GM08714 (cell line): ENCODE data around the gene OBSCN.

Source experiments
- H3K4me3 ChIP-seq: fragments of 200-500 bp; sonication (Bioruptor generic); 2 replicates; pipeline ENCODE4 v1.5.1; 2014; ENCODE audit warnings: mild to moderate bottlenecking, low read length, inconsistent platforms
- ZNF274 ChIP-seq: IDR thresholded peaks from 2 replicates; pipeline ENCODE4 v1.6.1; 2012; ENCODE audit warnings: mild to moderate bottlenecking, low read depth, low read length

Gene OBSCN

GRCh38 chr1:228272331-228272791 is 64.5 kb downstream of the OBSCN start:
- no peak for TF ChIP-seq ZNF274
- H3K4me3 ChIP-seq = no peak overlapping the region

DNA sequence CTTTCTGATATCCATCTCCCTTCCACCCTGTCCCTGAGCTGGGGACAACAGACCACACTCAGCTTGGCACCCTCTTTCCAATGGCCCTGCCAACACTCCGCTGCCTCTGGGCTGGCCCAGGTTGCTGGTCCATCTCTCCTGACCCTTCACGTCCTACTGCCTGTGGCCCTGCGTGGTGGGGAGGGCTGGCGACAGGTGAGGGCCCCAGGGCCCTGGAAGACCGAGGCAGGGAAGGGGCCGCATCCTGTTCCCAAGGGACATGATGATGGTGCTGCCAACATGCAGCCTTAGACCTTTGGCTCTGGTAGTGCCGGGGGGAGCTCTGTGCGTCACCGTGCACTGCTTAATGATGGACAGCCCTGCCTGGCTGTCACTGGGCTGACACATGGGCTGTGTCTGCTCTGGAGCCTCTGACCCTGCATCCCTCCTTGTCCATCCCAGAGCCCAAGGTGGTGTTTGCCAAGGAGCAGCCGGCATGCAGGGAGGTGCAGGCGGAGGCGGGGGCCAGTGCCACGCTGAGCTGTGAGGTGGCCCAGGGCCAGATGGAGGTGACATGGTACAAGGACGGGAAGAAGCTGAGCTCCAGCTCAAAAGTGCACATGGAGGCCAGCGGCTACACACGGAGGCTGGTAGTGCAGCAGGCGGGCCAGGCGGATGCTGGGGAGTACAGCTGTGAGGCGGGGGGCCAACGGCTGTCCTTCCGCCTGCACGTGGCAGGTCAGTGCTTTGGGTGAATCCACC is 65.2 kb downstream of the OBSCN start:
- TF ChIP-seq ZNF274 = no peak
- no peak overlapping the region for H3K4me3 ChIP-seq

- H3K4me3 ChIP-seq = no peak overlapping the region
- TF ChIP-seq ZNF274 = no peak
Observed at GRCh38 chr1:228273720-228274451, 66.0 kb downstream of the OBSCN start.

GRCh38 chr1:228274452-228275178 is 66.8 kb downstream of the OBSCN start:
- H3K4me3 ChIP-seq = no peak overlapping the region
- no peak for TF ChIP-seq ZNF274

- TF ChIP-seq ZNF274 = no peak
- H3K4me3 ChIP-seq = no peak overlapping the region
Observed at GRCh38 chr1:228275179-228275429, 67.3 kb downstream of the OBSCN start.

- peak overlapping the region; percentile 33; the same call in 1 of the 2 replicates for H3K4me3 ChIP-seq
- no peak for TF ChIP-seq ZNF274
Observed at GRCh38 chr1:228275430-228276173, 67.8 kb downstream of the OBSCN start.

DNA sequence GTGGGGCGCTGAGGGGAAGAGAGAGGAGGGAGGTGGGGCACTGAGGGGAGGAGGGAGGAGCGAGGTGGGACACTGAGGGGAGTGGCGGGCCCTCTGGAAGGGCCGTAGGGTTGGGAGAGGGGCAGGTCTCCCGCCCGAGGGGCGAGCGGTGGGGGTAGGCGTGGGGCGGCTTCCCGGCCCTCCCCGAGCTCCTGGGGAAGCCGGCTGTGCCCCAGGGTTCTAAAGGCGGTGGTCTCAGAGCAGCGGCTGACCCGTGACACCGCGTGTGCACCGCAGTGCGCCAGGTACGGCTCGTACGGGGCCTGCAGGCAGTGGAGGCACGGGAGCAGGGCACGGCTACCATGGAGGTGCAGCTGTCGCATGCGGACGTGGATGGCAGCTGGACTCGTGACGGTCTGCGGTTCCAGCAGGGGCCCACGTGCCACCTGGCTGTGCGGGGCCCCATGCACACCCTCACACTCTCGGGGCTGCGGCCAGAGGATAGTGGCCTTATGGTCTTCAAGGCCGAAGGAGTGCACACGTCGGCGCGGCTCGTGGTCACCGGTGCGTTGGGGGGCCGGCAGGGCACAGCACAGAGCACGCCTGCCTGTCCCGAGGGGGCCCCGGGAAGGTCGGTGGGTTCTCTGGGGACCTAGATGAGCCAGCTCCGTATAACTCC is 68.5 kb downstream of the OBSCN start:
- peak overlapping the region; percentile 16; the same call in 1 of the 2 replicates for H3K4me3 ChIP-seq
- TF ChIP-seq ZNF274 = no peak

GRCh38 chr1:228276901-228277490 is 69.2 kb downstream of the OBSCN start:
- no peak overlapping the region for H3K4me3 ChIP-seq
- no peak for TF ChIP-seq ZNF274

DNA sequence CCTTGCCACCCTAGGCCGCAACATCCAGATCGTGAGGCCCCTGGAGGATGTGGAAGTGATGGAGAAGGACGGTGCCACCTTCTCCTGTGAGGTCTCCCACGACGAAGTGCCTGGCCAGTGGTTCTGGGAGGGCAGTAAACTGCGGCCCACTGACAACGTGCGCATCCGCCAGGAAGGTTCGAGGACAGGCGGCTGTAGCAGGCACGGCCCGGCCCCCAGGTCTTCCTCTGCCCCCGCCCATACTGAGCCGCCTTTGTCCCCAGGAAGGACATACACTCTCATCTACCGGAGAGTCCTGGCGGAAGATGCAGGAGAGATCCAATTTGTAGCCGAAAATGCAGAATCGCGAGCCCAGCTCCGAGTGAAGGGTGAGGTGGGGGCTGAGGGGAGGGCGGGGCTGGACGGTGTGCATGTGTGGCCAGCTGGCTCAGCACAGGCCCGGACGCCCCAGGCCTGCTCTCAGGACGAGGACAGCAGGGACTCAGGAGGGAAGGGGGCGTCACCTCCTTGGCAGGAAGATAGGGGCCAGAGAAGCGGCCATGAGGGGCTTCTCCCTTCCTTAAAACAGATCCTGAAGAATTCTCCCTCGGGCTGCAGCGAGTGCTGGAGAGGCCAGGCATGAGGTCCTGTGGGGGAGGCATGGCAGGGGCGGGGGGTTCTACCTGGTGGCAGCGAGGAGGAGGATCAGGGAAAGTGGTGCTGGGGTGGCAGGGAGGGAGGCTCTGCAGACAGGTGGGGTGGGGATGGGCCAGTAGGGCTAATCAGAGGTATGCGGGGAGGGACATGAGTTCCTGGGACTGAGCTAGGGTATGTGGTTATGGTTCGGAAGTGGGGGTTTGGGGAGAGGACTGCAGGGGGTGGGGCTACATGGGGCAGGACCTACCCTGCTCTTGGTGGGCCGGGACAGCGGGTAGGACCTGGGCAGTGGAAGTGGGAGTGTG is 69.9 kb downstream of the OBSCN start:
- no peak for TF ChIP-seq ZNF274
- no peak overlapping the region for H3K4me3 ChIP-seq

DNA sequence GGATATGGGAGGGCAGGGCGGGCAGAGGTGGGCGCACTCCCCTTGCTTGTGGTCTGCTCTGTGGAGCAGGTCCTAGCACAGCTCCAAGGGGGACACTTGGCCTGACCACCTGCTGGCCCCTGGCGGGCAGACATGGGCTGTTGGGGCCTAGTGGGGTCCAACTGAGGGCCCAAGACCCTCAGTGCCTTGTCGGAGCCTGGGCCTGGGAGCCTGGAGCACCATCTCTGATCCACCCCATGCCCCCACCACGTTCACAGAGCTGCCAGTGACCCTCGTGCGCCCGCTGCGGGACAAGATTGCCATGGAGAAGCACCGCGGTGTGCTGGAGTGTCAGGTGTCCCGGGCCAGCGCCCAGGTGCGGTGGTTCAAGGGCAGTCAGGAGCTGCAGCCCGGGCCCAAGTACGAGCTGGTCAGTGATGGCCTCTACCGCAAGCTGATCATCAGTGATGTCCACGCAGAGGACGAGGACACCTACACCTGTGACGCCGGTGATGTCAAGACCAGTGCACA is 70.6 kb downstream of the OBSCN start:
- H3K4me3 ChIP-seq = no peak overlapping the region
- TF ChIP-seq ZNF274 = no peak

DNA sequence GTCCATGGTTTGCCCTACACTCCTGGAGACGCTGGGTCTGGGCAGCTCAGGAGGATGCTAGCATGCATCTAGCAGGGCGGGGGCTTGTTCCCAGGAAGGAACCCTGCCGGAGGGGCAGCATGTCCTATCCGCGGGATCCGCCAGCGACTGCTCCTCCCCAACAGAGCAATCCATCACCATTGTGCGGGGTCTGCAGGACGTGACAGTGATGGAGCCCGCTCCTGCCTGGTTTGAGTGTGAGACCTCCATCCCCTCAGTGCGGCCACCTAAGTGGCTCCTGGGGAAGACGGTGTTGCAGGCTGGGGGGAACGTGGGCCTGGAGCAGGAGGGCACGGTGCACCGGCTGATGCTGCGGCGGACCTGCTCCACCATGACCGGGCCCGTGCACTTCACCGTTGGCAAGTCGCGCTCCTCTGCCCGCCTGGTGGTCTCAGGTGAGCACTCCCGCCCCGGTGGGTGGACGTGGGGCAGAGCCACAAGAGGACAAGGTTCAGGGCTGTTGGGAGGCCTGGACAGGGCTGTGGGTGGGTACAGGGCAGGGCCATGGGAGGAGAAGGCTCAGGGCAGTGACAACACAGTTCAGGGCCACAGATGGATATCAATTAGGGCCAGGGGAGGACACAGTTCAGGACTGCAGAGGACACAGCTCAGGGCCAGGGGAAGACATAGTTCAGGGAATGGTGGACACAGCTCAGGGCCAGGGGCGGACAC is 71.3 kb downstream of the OBSCN start:
- no peak for TF ChIP-seq ZNF274
- no peak overlapping the region for H3K4me3 ChIP-seq

- no peak for TF ChIP-seq ZNF274
- no peak overlapping the region for H3K4me3 ChIP-seq
Observed at GRCh38 chr1:228279722-228280105, 71.9 kb downstream of the OBSCN start.
